Stimulated activated naive CD8-positive, alpha-beta T cell treated with anti-CD3 and anti-CD28 coated beads, Interleukin-15, Interleukin-2, amounts not matched to agents 100 ng/mL and 50 ng/mL, for 24 hours (primary cell): ENCODE data around the gene PLPPR3.
"Not testable (repeated sequence)": the region's sequence is repeated elsewhere in the genome, so short reads cannot be mapped to it uniquely, and the experiment has no call there.

Experiments used
- H3K27ac Mint-ChIP-seq: one replicate; pipeline ENCODE4 v1.8.0; 2021; ENCODE audit warnings: mild to moderate bottlenecking, mixed read lengths
- H3K27me3 Mint-ChIP-seq: one replicate; pipeline ENCODE4 v1.8.0; 2021; ENCODE audit warnings: mixed read lengths
- H3K36me3 Mint-ChIP-seq: one replicate; pipeline ENCODE4 v1.8.0; 2021; ENCODE audit warnings: low read depth, mixed read lengths
- H3K4me1 Mint-ChIP-seq: one replicate; pipeline ENCODE4 v1.8.0; 2021; ENCODE audit warnings: low read depth, mixed read lengths
- H3K4me3 Mint-ChIP-seq: one replicate; pipeline ENCODE4 v1.8.0; 2021; ENCODE audit warnings: mild to moderate bottlenecking, mixed read lengths
- H3K9me3 Mint-ChIP-seq: one replicate; pipeline ENCODE4 v1.8.0; 2021; ENCODE audit warnings: mixed read lengths

PLPPR3 gene

GRCh38 chr19:858868-859843 is 37.4 kb upstream of the PLPPR3 start, which contains the start of gene CFD:
Gene CFD, plus strand, starts transcription at chr19:859664. Its CDS starts 26 bp downstream, at chr19:859690.
- peaks cover 7% of the 10 kb centered on the region for H3K27me3 Mint-ChIP-seq
- H3K4me3 Mint-ChIP-seq = no peak within 1 kb of the TSS
- no peaks in the 10 kb centered on the region for H3K9me3 Mint-ChIP-seq
- peaks cover 13% of the 10 kb centered on the region for H3K4me1 Mint-ChIP-seq
- H3K36me3 Mint-ChIP-seq = no peaks in the 10 kb centered on the region
- no peak within 1 kb of the TSS for H3K27ac Mint-ChIP-seq

GRCh38 chr19:858284-858683 is 36.5 kb upstream of the PLPPR3 start:
- Mint-ChIP-seq H3K36me3 (no peaks in the 10 kb centered on the region), H3K27me3 (peaks cover 7% of the 10 kb centered on the region), H3K9me3 (no peaks in the 10 kb centered on the region), H3K4me3 (no peak overlapping the region), H3K27ac (no peak overlapping the region), H3K4me1 (peaks cover 7% of the 10 kb centered on the region)

GRCh38 chr19:855566-856120 is 33.9 kb upstream of the PLPPR3 start:
- H3K36me3 Mint-ChIP-seq = no peaks in the 10 kb centered on the region
- peaks cover 7% of the 10 kb centered on the region for H3K27me3 Mint-ChIP-seq
- no peak overlapping the region for H3K4me3 Mint-ChIP-seq
- H3K9me3 Mint-ChIP-seq = no peaks in the 10 kb centered on the region
- no peaks in the 10 kb centered on the region for H3K4me1 Mint-ChIP-seq
- no peak overlapping the region for H3K27ac Mint-ChIP-seq

- Mint-ChIP-seq H3K27ac (no peak overlapping the region), H3K4me3 (no peak overlapping the region), H3K9me3 (no peaks in the 10 kb centered on the region), H3K36me3 (no peaks in the 10 kb centered on the region), H3K27me3 (peaks cover 9% of the 10 kb centered on the region), H3K4me1 (no peaks in the 10 kb centered on the region)
These were observed 33.4 kb upstream of the PLPPR3 start for GRCh38 chr19:855142-855541.

- no peaks in the 10 kb centered on the region for H3K9me3 Mint-ChIP-seq
- no peaks in the 10 kb centered on the region for H3K4me1 Mint-ChIP-seq
- no peak overlapping the region for H3K27ac Mint-ChIP-seq
- H3K4me3 Mint-ChIP-seq = no peak overlapping the region
- peaks cover 14% of the 10 kb centered on the region for H3K27me3 Mint-ChIP-seq
- no peaks in the 10 kb centered on the region for H3K36me3 Mint-ChIP-seq
These were observed 32.8 kb upstream of the PLPPR3 start for GRCh38 chr19:854549-854948.

GRCh38 chr19:853614-854220 is 32.0 kb upstream of the PLPPR3 start:
- H3K27me3 Mint-ChIP-seq = peaks cover 17% of the 10 kb centered on the region
- H3K4me1 Mint-ChIP-seq, H3K27ac Mint-ChIP-seq, H3K4me3 Mint-ChIP-seq, H3K36me3 Mint-ChIP-seq, H3K9me3 Mint-ChIP-seq: not testable (repeated sequence)

- Mint-ChIP-seq H3K36me3 (no peaks in the 10 kb centered on the region), H3K9me3 (no peaks in the 10 kb centered on the region), H3K27ac (no peak overlapping the region), H3K4me1 (no peaks in the 10 kb centered on the region), H3K4me3 (no peak overlapping the region), H3K27me3 (peaks cover 11% of the 10 kb centered on the region)
These were observed 31.3 kb upstream of the PLPPR3 start for GRCh38 chr19:853014-853585.

GRCh38 chr19:852136-853013 is 30.6 kb upstream of the PLPPR3 start, which contains the start of gene ELANE:
Gene ELANE, plus strand, starts transcription at chr19:852303. Its CDS starts 26 bp downstream, at chr19:852329.
- Mint-ChIP-seq H3K4me1 (no peaks in the 10 kb centered on the region), H3K27me3 (peaks cover 11% of the 10 kb centered on the region), H3K36me3 (no peaks in the 10 kb centered on the region), H3K9me3 (no peaks in the 10 kb centered on the region), H3K27ac (no peak within 1 kb of the TSS), H3K4me3 (no peak within 1 kb of the TSS)

- Mint-ChIP-seq H3K9me3 (no peaks in the 10 kb centered on the region), H3K4me3 (no peak overlapping the region), H3K36me3 (no peaks in the 10 kb centered on the region), H3K27ac (no peak overlapping the region), H3K27me3 (peaks cover 15% of the 10 kb centered on the region), H3K4me1 (no peaks in the 10 kb centered on the region)
These were observed 29.2 kb upstream of the PLPPR3 start for GRCh38 chr19:850979-851335.

GRCh38 chr19:850221-850978 is 28.6 kb upstream of the PLPPR3 start:
- H3K4me3 Mint-ChIP-seq = no peak overlapping the region
- H3K27me3 Mint-ChIP-seq = peaks cover 20% of the 10 kb centered on the region
- H3K36me3 Mint-ChIP-seq = no peaks in the 10 kb centered on the region
- no peaks in the 10 kb centered on the region for H3K9me3 Mint-ChIP-seq
- H3K4me1 Mint-ChIP-seq = no peaks in the 10 kb centered on the region
- H3K27ac Mint-ChIP-seq = no peak overlapping the region

GRCh38 chr19:849195-849594 is 27.4 kb upstream of the PLPPR3 start:
- not testable (repeated sequence) for H3K36me3 Mint-ChIP-seq, H3K27ac Mint-ChIP-seq, H3K4me1 Mint-ChIP-seq, H3K9me3 Mint-ChIP-seq, H3K4me3 Mint-ChIP-seq
- H3K27me3 Mint-ChIP-seq = peaks cover 31% of the 10 kb centered on the region

GRCh38 chr19:848386-848921 is 26.7 kb upstream of the PLPPR3 start:
- Mint-ChIP-seq H3K27me3 (peaks cover 31% of the 10 kb centered on the region), H3K36me3 (no peaks in the 10 kb centered on the region), H3K4me1 (peaks cover 3% of the 10 kb centered on the region), H3K27ac (no peak overlapping the region), H3K9me3 (no peaks in the 10 kb centered on the region), H3K4me3 (no peak overlapping the region)

GRCh38 chr19:845707-846521 is 24.2 kb upstream of the PLPPR3 start:
- H3K4me3 Mint-ChIP-seq = no peak overlapping the region
- no peak overlapping the region for H3K27ac Mint-ChIP-seq
- H3K4me1 Mint-ChIP-seq = peaks cover 3% of the 10 kb centered on the region
- H3K36me3 Mint-ChIP-seq = no peaks in the 10 kb centered on the region
- no peaks in the 10 kb centered on the region for H3K9me3 Mint-ChIP-seq
- H3K27me3 Mint-ChIP-seq = peaks cover 36% of the 10 kb centered on the region
